ENCODE results near the gene ZNF830.
A peak's percentile ranks its signal among the peaks of the same experiment; 100 is the strongest.
"Not testable (repeated sequence)": the region's sequence is repeated elsewhere in the genome, so short reads cannot be mapped to it uniquely, and the experiment has no call there.

ZNF830 gene

GRCh38 chr17:34961093-34961911, at the start of gene ZNF830, which contains the start of gene CCT6B:
TSS of gene ZNF830 (plus strand) at chr17:34961540. CDS start at chr17:34961567, 27 bp downstream.
TSS of gene CCT6B (minus strand) at chr17:34961460. CDS start at chr17:34961393, 67 bp downstream.
- DNase-seq, result peak; percentile 95

- DNase-seq, result no peak
These were observed 48.3 kb upstream of the ZNF830 start for GRCh38 chr17:34913001-34913400.

GRCh38 chr17:34916120-34916519, 45.2 kb upstream of the ZNF830 start:
- DNase-seq, result no peak

- no peak for DNase-seq
These were observed 44.0 kb upstream of the ZNF830 start for GRCh38 chr17:34917381-34917780.

- DNase-seq, result no peak
These were observed 40.7 kb upstream of the ZNF830 start for GRCh38 chr17:34920676-34921075.

GRCh38 chr17:34926661-34927060, 34.7 kb upstream of the ZNF830 start:
- DNase-seq, result no peak

- no peak for DNase-seq
These were observed 31.1 kb upstream of the ZNF830 start for GRCh38 chr17:34930283-34930682.

- DNase-seq, result not testable (repeated sequence)
These were observed 10.6 kb upstream of the ZNF830 start for GRCh38 chr17:34950780-34951179.

GRCh38 chr17:34958438-34958837, 2.9 kb upstream of the ZNF830 start:
- DNase-seq, result no peak

GRCh38 chr17:34974179-34974578, 12.8 kb downstream of the ZNF830 start:
- no peak for DNase-seq

- DNase-seq, result no peak
These were observed 13.8 kb downstream of the ZNF830 start for GRCh38 chr17:34974794-34975785.

- no peak for DNase-seq
These were observed 17.8 kb downstream of the ZNF830 start for GRCh38 chr17:34979153-34979552.

GRCh38 chr17:34979650-34980352, 18.5 kb downstream of the ZNF830 start:
- DNase-seq, result peak; percentile 14

- DNase-seq, result peak; percentile 94
These were observed 19.0 kb downstream of the ZNF830 start, which contains the start of gene LIG3 for GRCh38 chr17:34980353-34980680. TSS of gene LIG3 (plus strand) at chr17:34980512. CDS start at chr17:34983006, 2,494 bp downstream.

- peak; percentile 81 for DNase-seq
These were observed 19.6 kb downstream of the ZNF830 start for GRCh38 chr17:34980681-34981537.

- peak; percentile 13 for DNase-seq
These were observed 20.4 kb downstream of the ZNF830 start for GRCh38 chr17:34981538-34982241.

GRCh38 chr17:34987232-34987631, 25.9 kb downstream of the ZNF830 start:
- DNase-seq, result no peak

- no peak for DNase-seq
These were observed 27.3 kb downstream of the ZNF830 start for GRCh38 chr17:34988644-34989043.

GRCh38 chr17:34989473-34989872, 28.1 kb downstream of the ZNF830 start:
- DNase-seq, result no peak

- DNase-seq, result no peak
These were observed 29.6 kb downstream of the ZNF830 start for GRCh38 chr17:34990921-34991365.

GRCh38 chr17:34991606-34992005, 30.3 kb downstream of the ZNF830 start:
- no peak for DNase-seq
